ENCODE measurements around the gene TMEM44.
"Not testable (repeated sequence)": the region's sequence is repeated elsewhere in the genome, so short reads cannot be mapped to it uniquely, and the experiment has no call there.

Gene TMEM44

GRCh38 chr3:194548346-194549321 is 84.6 kb downstream of the TMEM44 start:
- TF ChIP-seq CTCF (conservative IDR thresholded peaks at IDR 0.05; ENCODE audit: low read depth, low read length), result no peak
- H3K4me3 ChIP-seq (ENCODE audit: low read depth, low read length), result no peak overlapping the region
- peak; percentile 63 for DNase-seq (ENCODE audit: low read depth)

GRCh38 chr3:194547042-194547441 is 86.2 kb downstream of the TMEM44 start:
- TF ChIP-seq CTCF (conservative IDR thresholded peaks at IDR 0.05; ENCODE audit: low read depth, low read length), result no peak
- DNase-seq (ENCODE audit: low read depth), result no peak
- H3K4me3 ChIP-seq (ENCODE audit: low read depth, low read length), result no peak overlapping the region

GRCh38 chr3:194545538-194545937 is 87.7 kb downstream of the TMEM44 start:
- DNase-seq (ENCODE audit: low read depth); H3K4me3 ChIP-seq (ENCODE audit: low read depth, low read length): not testable (repeated sequence)

- no peak for DNase-seq (ENCODE audit: low read depth)
- H3K4me3 ChIP-seq (ENCODE audit: low read depth, low read length), result no peak overlapping the region
- no peak for TF ChIP-seq CTCF (conservative IDR thresholded peaks at IDR 0.05; ENCODE audit: low read depth, low read length)
Measured at GRCh38 chr3:194543550-194543949, 89.7 kb downstream of the TMEM44 start.

- DNase-seq (ENCODE audit: low read depth), result no peak
- H3K4me3 ChIP-seq (ENCODE audit: low read depth, low read length), result no peak overlapping the region
- no peak for TF ChIP-seq CTCF (conservative IDR thresholded peaks at IDR 0.05; ENCODE audit: low read depth, low read length)
Measured at GRCh38 chr3:194541483-194541882, 91.7 kb downstream of the TMEM44 start.

- no peak for TF ChIP-seq CTCF (conservative IDR thresholded peaks at IDR 0.05; ENCODE audit: low read depth, low read length)
- DNase-seq (ENCODE audit: low read depth), result no peak
- no peak overlapping the region for H3K4me3 ChIP-seq (ENCODE audit: low read depth, low read length)
Measured at GRCh38 chr3:194540274-194540905, 92.8 kb downstream of the TMEM44 start.

- TF ChIP-seq CTCF (conservative IDR thresholded peaks at IDR 0.05; ENCODE audit: low read depth, low read length), result no peak
- DNase-seq (ENCODE audit: low read depth), result no peak
- H3K4me3 ChIP-seq (ENCODE audit: low read depth, low read length), result no peak overlapping the region
Measured at GRCh38 chr3:194539498-194539897, 93.7 kb downstream of the TMEM44 start.
